Measurements from ENCODE around the gene PLAAT4. TPM values are rescaled to one million over a fixed set of nuclear protein-coding genes. Genes with fewer than 3 reads are reported as not detected.

Gene PLAAT4
- total RNA-seq, 1 donor from 2014 or later = 150 TPM

DNA sequence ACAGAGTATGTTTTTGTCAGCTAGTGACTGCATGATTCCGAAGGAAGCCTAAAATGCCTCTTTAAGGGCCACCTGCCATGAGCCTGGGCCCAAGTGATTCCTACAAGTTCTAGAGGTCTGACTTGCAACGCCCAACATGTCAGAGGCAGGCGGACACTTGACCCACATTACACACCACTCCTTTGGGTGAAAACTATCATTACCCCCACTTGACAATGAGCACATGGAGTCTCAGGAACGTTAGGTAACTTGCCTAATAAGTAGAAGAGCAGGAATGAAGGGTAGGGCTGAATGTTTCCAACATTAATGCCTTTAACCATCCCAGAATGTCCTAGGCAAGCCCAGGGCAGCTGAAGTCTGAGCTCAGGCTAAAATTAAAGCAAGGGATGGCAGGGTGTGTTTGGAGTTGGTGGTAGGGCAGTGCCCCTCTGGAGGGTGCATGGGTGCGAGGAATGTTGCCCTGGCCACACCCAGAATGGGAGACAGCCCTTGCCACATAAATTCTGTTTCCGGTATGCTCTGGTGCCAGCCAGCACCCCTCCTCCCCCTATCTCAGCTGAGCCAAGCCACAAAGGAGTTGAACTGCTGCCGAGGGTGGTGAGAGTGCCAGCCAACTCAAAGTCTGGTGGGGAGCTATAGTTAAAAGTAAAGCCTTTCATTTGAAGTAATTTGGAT is 24.0 kb downstream of the PLAAT4 start:
- ATAC-seq (peak; percentile 90 to 93), DNase-seq (peak; percentile 83)

DNA sequence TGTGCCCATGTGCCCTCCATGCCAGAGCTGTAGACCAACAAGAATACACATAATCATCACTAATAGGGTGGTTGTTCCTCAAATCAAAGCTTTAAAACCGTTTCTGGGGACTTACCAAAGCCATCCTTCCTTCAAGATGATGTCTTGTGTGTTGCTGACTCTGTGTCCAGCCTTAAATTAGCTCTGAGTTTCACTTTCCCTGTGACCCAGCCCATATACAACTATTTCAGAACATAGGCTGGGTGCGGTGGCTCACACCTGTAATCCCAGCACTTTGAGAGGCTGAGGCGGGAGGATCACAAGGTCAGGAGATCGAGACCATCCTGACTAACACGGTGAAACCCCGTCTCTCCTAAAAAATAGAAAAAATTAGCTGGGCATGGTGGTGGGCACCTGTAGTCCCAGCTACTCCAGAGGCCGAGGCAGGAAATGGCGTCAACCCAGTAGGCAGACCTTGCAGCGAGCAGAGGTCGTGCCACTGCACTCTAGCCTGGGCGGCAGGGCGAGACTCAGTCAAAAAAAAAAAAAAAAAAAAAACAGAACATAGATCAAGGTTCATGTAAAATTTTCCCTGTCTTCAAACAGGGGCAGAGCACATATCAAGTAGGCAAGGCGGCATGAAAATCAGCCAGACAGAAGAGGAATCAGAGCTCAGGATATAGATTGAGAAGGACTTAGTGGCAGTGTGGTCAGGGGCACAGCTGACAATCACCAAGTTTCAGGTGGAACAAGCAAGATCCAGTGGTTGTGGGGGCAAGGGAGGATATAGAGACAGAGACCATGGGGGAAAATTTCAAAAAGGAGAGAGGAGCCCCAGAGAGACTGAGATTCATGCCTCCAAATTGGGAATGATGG is 26.8 kb downstream of the PLAAT4 start, which contains the start of gene PLAAT2:
Gene PLAAT2 (minus strand): TSS at position 179 of the 855 bp plus-strand sequence. CDS start 55 bp downstream, at position 124.
- Histone ChIP-seq H3K4me1 (peaks cover 42% of the 10 kb centered on the region), H3K36me3 (no peaks in the 10 kb centered on the region), H3K9me3 (no peaks in the 10 kb centered on the region), H3K27me3 (ENCODE audit: low read depth) (no peaks in the 10 kb centered on the region), H3K27ac (peak within 1 kb of the TSS; percentile 76), H3K4me3 (no peak within 1 kb of the TSS)
- TF ChIP-seq, protein P1, sequence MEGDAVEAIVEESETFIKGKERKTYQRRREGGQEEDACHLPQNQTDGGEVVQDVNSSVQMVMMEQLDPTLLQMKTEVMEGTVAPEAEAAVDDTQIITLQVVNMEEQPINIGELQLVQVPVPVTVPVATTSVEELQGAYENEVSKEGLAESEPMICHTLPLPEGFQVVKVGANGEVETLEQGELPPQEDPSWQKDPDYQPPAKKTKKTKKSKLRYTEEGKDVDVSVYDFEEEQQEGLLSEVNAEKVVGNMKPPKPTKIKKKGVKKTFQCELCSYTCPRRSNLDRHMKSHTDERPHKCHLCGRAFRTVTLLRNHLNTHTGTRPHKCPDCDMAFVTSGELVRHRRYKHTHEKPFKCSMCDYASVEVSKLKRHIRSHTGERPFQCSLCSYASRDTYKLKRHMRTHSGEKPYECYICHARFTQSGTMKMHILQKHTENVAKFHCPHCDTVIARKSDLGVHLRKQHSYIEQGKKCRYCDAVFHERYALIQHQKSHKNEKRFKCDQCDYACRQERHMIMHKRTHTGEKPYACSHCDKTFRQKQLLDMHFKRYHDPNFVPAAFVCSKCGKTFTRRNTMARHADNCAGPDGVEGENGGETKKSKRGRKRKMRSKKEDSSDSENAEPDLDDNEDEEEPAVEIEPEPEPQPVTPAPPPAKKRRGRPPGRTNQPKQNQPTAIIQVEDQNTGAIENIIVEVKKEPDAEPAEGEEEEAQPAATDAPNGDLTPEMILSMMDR (IDR thresholded peaks at IDR 0.05) = no peak
- intact Hi-C loops (cut with DNase I) = no loop called here
- DNase-seq = no peak
- ATAC-seq = no peak

More for the DNA sequence above, 24.0 kb downstream of the PLAAT4 start:
- Histone ChIP-seq H3K9me3 (no peaks in the 10 kb centered on the region), H3K4me1 (peaks cover 31% of the 10 kb centered on the region), H3K27me3 (ENCODE audit: low read depth) (no peaks in the 10 kb centered on the region), H3K4me3 (no peak overlapping the region), H3K27ac (peak overlapping the region; percentile 82), H3K36me3 (no peaks in the 10 kb centered on the region)
- TF ChIP-seq, protein P1 (IDR thresholded peaks at IDR 0.05) = no peak
- intact Hi-C loops (cut with DNase I) = no loop called here

DNA sequence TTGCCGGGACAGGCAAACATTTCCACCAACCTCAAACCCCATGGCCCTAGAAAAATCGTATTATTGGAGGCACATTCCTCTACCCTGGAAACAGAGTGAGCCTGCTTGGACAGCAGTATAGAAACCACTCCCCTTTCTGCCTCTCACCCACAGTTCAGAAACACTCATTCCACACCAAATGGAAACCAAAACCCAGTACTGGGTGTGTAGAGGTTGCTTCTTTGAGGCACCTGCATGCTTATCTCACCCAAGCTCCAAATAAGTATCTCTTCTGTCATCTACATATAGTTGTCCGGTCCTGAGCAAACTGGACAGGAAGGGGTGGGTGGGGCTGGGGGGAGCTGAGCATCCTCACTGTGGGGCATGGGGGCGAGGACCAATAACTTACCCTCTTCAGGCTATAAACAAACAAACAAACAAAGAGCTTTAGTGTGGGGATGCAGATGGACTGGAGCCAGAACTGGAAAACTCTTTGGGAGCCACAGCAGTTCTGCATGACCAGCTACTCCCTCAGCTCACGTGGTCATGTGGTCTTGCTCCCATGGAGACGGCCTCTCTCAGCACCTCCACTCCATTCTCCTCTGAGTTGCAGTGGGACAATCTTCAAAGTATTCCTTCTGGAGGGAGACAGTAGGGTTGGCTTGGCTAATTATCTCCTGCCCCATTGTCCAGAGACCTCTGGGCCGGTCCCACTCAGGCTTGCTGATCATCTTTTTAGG is 27.6 kb downstream of the PLAAT4 start:
- no peaks in the 10 kb centered on the region for H3K27me3 ChIP-seq (ENCODE audit: low read depth)
- H3K36me3 ChIP-seq = no peaks in the 10 kb centered on the region
- ATAC-seq (no peak), DNase-seq (no peak)
- TF ChIP-seq, protein P1 (IDR thresholded peaks at IDR 0.05) = no peak
- H3K27ac ChIP-seq = peak overlapping the region; percentile 76
- H3K4me1 ChIP-seq = peaks cover 35% of the 10 kb centered on the region
- H3K4me3 ChIP-seq = no peak overlapping the region
- intact Hi-C loops (cut with DNase I) = no loop called here
- H3K9me3 ChIP-seq = no peaks in the 10 kb centered on the region

DNA sequence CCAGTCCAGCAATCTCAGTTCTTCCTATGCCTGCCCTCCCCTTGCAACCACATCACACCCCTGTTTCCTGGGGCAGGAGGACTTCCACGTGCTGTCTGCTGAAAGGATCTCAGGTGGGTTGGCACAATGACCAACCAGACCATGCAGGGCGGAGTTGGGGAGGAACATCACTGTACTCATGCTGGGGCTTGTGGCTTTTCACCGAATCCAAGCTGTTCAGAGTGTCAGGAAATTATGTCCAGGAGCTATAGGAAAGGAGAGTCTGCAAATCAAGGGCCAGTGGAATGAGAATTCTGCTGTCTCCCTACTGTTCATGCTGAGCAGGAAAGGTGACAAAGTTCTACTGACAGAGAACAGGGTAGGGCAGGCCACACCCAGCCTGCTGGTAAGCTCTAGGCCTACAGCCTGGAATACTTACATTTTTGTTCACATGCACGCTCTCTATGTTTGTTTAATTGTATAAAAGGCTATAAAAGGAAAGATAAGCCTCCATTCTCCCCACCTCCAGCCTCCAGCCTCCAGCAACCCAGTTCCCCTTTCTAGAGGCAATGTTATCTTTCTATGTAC is 28.3 kb downstream of the PLAAT4 start:
- no peaks in the 10 kb centered on the region for H3K9me3 ChIP-seq
- no peak overlapping the region for H3K4me3 ChIP-seq
- ATAC-seq (peak; percentile 45 to 73), DNase-seq (peak; percentile 65)
- TF ChIP-seq, protein P1 (IDR thresholded peaks at IDR 0.05) = no peak
- H3K36me3 ChIP-seq = no peaks in the 10 kb centered on the region
- H3K27me3 ChIP-seq (ENCODE audit: low read depth) = no peaks in the 10 kb centered on the region
- intact Hi-C loops (cut with DNase I) = no loop called here
- peaks cover 28% of the 10 kb centered on the region for H3K4me1 ChIP-seq
- H3K27ac ChIP-seq = peak overlapping the region; percentile 76
